H1 (cell line): ENCODE data around the gene SCN8A. TPM values are rescaled to one million over a fixed set of nuclear protein-coding genes. Genes with fewer than 3 reads are reported as not detected.

Experiments used
- CTCF ChIA-PET: fragments of 300-600 bp; sonication (Branson Sonifier 250); formaldehyde crosslinking; loops from one replicate; lab custom pipeline; 2021; ENCODE audit not compliant: partially characterized antibody; lab: Charles Lee
- POLR2A ChIA-PET: fragments of 300-600 bp; sonication (Branson Sonifier 250); formaldehyde crosslinking; loops from one replicate; lab custom pipeline; 2021; ENCODE audit warnings: inconsistent platforms; ENCODE audit not compliant: partially characterized antibody; lab: Charles Lee
- DNase-seq, 2 experiments: peaks; one replicate each; pipeline versions ENCODE4 v3.0.0 to v3.0.0-alpha.2; 2010 to 2022; ENCODE audit warnings: low spot score in 2 of 2, low read depth in 1 of 2, mixed read lengths in 1 of 2
- FAIRE-seq: peaks from 2 replicates; lab custom pipeline; 2011; peaks lifted over from hg19 to GRCh38; lab: Jason Lieb, UNC
- H2AFZ ChIP-seq: 2 replicates; pipeline ENCODE4 v1.8.1; 2012; ENCODE audit warnings: low read length, inconsistent platforms
- H2AK5ac ChIP-seq: 2 replicates; pipeline ENCODE4 v1.6.1; 2013; ENCODE audit warnings: low read depth, low read length
- H2BK120ac ChIP-seq: replicated peaks from 2 replicates; pipeline ENCODE3; 2013; ENCODE audit warnings: low read depth, low read length, inconsistent platforms
- H2BK12ac ChIP-seq: 2 replicates; pipeline ENCODE4 v1.6.1; 2013; ENCODE audit warnings: low read depth, low read length
- H2BK15ac ChIP-seq: 2 replicates; pipeline ENCODE4 v1.6.1; 2013; ENCODE audit warnings: low read length
- H2BK20ac ChIP-seq: 2 replicates; pipeline ENCODE4 v1.6.1; 2013; ENCODE audit warnings: low read length
- H2BK5ac ChIP-seq: 2 replicates; pipeline ENCODE4 v1.6.1; 2013; ENCODE audit warnings: low read depth, low read length
- H3K14ac ChIP-seq: 2 replicates; pipeline ENCODE4 v1.6.1; 2013; ENCODE audit warnings: inconsistent platforms; ENCODE audit not compliant: insufficient read length
- H3K18ac ChIP-seq: 2 replicates; pipeline ENCODE4 v1.6.1; 2013; ENCODE audit warnings: low read length; ENCODE audit errors: extremely low read depth
- H3K23ac ChIP-seq: 2 replicates; pipeline ENCODE4 v1.6.1; 2013; ENCODE audit warnings: inconsistent platforms; ENCODE audit not compliant: insufficient read length
- H3K23me2 ChIP-seq: 2 replicates; pipeline ENCODE4 v1.6.1; 2013; ENCODE audit warnings: low read depth, low read length
- H3K27ac ChIP-seq: 2 replicates; pipeline ENCODE4 v1.6.1; 2011; ENCODE audit warnings: low read depth, low read length, inconsistent platforms
- H3K27me3 ChIP-seq, 4 experiments: replicated peaks in 1 of 4; 1 replicate in 1 of 4; 2 replicates in 3 of 4; pipeline versions ENCODE4 v1.6.1 to v1.8.1; 2011 to 2013; ENCODE audit warnings: low read length in 3 of 4, mild to moderate bottlenecking in 3 of 4, inconsistent platforms in 2 of 4, mixed read lengths in 2 of 4, moderate library complexity in 1 of 4; ENCODE audit not compliant: control insufficient read depth in 3 of 4, insufficient read depth in 3 of 4; ENCODE audit errors: extremely low read depth in 1 of 4
- H3K36me3 ChIP-seq, 4 experiments: 2 replicates each; pipeline versions ENCODE4 v1.6.1 to v1.8.1; 2011 to 2013; ENCODE audit warnings: mild to moderate bottlenecking in 4 of 4, low read length in 3 of 4, moderate library complexity in 2 of 4, control low read depth in 1 of 4, inconsistent platforms in 1 of 4; ENCODE audit not compliant: insufficient read depth in 4 of 4, control insufficient read depth in 2 of 4
- H3K4ac ChIP-seq: replicated peaks from 2 replicates; pipeline ENCODE3; 2013; ENCODE audit warnings: low read length, low read depth, mixed read lengths, inconsistent platforms; ENCODE audit not compliant: insufficient read length
- H3K4me1 ChIP-seq, 4 experiments: replicated peaks in 1 of 4; 1 replicate in 1 of 4; 2 replicates in 3 of 4; pipeline versions ENCODE4 v1.6.1 to v1.8.1; 2011 to 2013; ENCODE audit warnings: low read length in 3 of 4, inconsistent platforms in 2 of 4, mixed read lengths in 1 of 4; ENCODE audit not compliant: insufficient read depth in 4 of 4, control insufficient read depth in 3 of 4
- H3K4me2 ChIP-seq, 2 experiments: 2 replicates each; pipeline versions ENCODE4 v1.6.1 to v1.8.1; 2011 to 2013; ENCODE audit warnings: low read depth in 2 of 2, low read length in 2 of 2, control low read depth in 1 of 2, inconsistent platforms in 1 of 2, mild to moderate bottlenecking in 1 of 2; ENCODE audit not compliant: insufficient read depth in 1 of 2
- H3K4me3 ChIP-seq, 4 experiments: fragments of 200-600, 300-600 bp in 1 of 4; sonication (generic), shearing (Covaris generic), sonication (Bioruptor Twin) in 1 of 4; 2 replicates each; pipeline versions ENCODE4 v1.5.1 to v1.8.1; 2011 to 2016; ENCODE audit warnings: low read length in 4 of 4, low read depth in 3 of 4, control low read depth in 2 of 4, inconsistent platforms in 2 of 4, mild to moderate bottlenecking in 2 of 4, mixed read lengths in 1 of 4, moderate library complexity in 1 of 4; ENCODE audit not compliant: insufficient read depth in 2 of 4; ENCODE audit errors: extremely low read depth in 1 of 4
- H3K56ac ChIP-seq: replicated peaks from 2 replicates; pipeline ENCODE3; 2013; ENCODE audit warnings: low read depth, mild to moderate bottlenecking, mixed read lengths, low read length, inconsistent platforms; ENCODE audit not compliant: insufficient read length
- H3K79me1 ChIP-seq: 2 replicates; pipeline ENCODE4 v1.6.1; 2013; ENCODE audit warnings: low read depth, low read length, control low read depth
- H3K79me2 ChIP-seq, 2 experiments: 2 replicates each; pipeline versions ENCODE4 v1.6.1 to v1.8.1; 2012 to 2013; ENCODE audit warnings: low read length in 2 of 2, mild to moderate bottlenecking in 2 of 2, inconsistent platforms in 1 of 2; ENCODE audit not compliant: insufficient read depth in 2 of 2, control insufficient read depth in 1 of 2
- H3K9ac ChIP-seq, 4 experiments: replicated peaks in 1 of 4; 1 replicate in 1 of 4; 2 replicates in 3 of 4; pipeline versions ENCODE4 v1.6.1 to v1.8.1; 2011 to 2013; ENCODE audit warnings: low read depth in 3 of 4, low read length in 3 of 4, control low read depth in 2 of 4, mild to moderate bottlenecking in 2 of 4, moderate library complexity in 2 of 4, inconsistent platforms in 1 of 4; ENCODE audit errors: extremely low read depth in 1 of 4
- H3K9me3 ChIP-seq, 2 experiments: 2 replicates each; pipeline versions ENCODE4 v1.6.1 to v1.8.1; 2012 to 2013; ENCODE audit warnings: mild to moderate bottlenecking in 2 of 2, moderate library complexity in 2 of 2, control low read depth in 1 of 2, inconsistent platforms in 1 of 2, low read depth in 1 of 2, low read length in 1 of 2, mixed read lengths in 1 of 2; ENCODE audit not compliant: insufficient read depth in 2 of 2
- H4K20me1 ChIP-seq, 2 experiments: replicated peaks in 1 of 2; 2 replicates each; pipeline versions ENCODE3 to v1.8.1; 2011 to 2013; ENCODE audit warnings: inconsistent platforms in 2 of 2, low read length in 2 of 2, mild to moderate bottlenecking in 1 of 2; ENCODE audit not compliant: insufficient read depth in 2 of 2, control insufficient read depth in 1 of 2
- H4K5ac ChIP-seq: 2 replicates; pipeline ENCODE4 v1.6.1; 2013; ENCODE audit warnings: low read length, low read depth, mixed read lengths, inconsistent platforms; ENCODE audit not compliant: insufficient read length
- H4K8ac ChIP-seq: 2 replicates; pipeline ENCODE4 v1.8.0; 2013; ENCODE audit warnings: mild to moderate bottlenecking, moderate library complexity, low read length, inconsistent platforms; ENCODE audit not compliant: insufficient read depth; ENCODE audit errors: extremely low read depth
- H4K91ac ChIP-seq: replicated peaks from 2 replicates; pipeline ENCODE3; 2013; ENCODE audit warnings: low read length, mixed read lengths, inconsistent platforms; ENCODE audit not compliant: insufficient read length
- ATF3 ChIP-seq: IDR thresholded peaks from 2 replicates; pipeline ENCODE4 v1.6.1; 2011; ENCODE audit warnings: low read depth, mild to moderate bottlenecking, low read length; ENCODE audit not compliant: insufficient read depth
- JUN ChIP-seq: IDR thresholded peaks from 2 replicates; pipeline ENCODE4 v1.6.1; 2011; ENCODE audit warnings: low read depth, mild to moderate bottlenecking, improper control_type of control experiment, low read length
- WGBS, 2 experiments: shearing (Covaris generic) in 1 of 2; methylation state at CpG; one replicate each; pipeline versions ENCODE4 v1.1.6 to v1.1.7; 2013 to 2015; ENCODE audit warnings: low lambda C conversion rate in 2 of 2, mixed read lengths in 2 of 2, inconsistent platforms in 1 of 2, low coverage in 1 of 2, missing lambda C conversion rate in 1 of 2; ENCODE audit not compliant: insufficient replicate concordance in 2 of 2, insufficient coverage in 1 of 2, insufficient read length in 1 of 2; ENCODE audit errors: extremely low coverage in 1 of 2, missing lambda C conversion rate in 1 of 2; 5-methylcytosine and 5-hydroxymethylcytosine counted together
- polyA plus RNA-seq, 7 experiments: library from polyadenylated mRNA; depleted of rRNA in 3 of 7; stranded (reverse) in 5 of 7; unstranded in 2 of 7; fragments of >200 nt in 5 of 7; fragments of 200-250 nt in 2 of 7; gene quantifications; 1 replicate in 5 of 7; 2 replicates in 1 of 7; 4 replicates in 1 of 7; pipeline versions ENCODE4 v1.2.1 to v1.2.3, GENCODE V29; 2011 to 2013; ENCODE audit warnings: missing spikeins in 2 of 7, mixed read lengths in 2 of 7
- total RNA-seq: library from RNA; stranded (reverse); fragmentation: NEBNext Ultra II Directional; extraction: Animal tissue kit (Norgen Biotek cat#: 25700); gene quantifications from 2 replicates; pipeline ENCODE4 v1.2.1, GENCODE V29; 2021

Gene SCN8A
- total and polyA plus RNA-seq, 2 of the 8 experiments (the other 6 are each of a cell fraction or from before 2014, with no cell fraction given), result 6.3 to 10.7 TPM

GRCh38 chr12:51589060-51589459 is 2.0 kb upstream of the SCN8A start:
- ChIA-PET CTCF (interaction anchor here (0.6 to 2.0 kb wide), 5 partner anchors 50 to 295 kb away, joined by 3 to 7 read pairs (median 5); no protein-coding TSS in a partner anchor), POLR2A (no interaction called here)
- Histone ChIP-seq H3K23me2 (peaks cover 10% of the 10 kb centered on the region), H2BK15ac (no peak overlapping the region), H3K23ac (no peak overlapping the region), H3K79me2 (peaks cover 0 to 21% of the 10 kb centered on the region in 2 experiments; a peak in 2 of 4 replicates), H2BK120ac (no peak overlapping the region), H3K56ac (no peak overlapping the region), H2BK20ac (no peak overlapping the region), H3K9ac (no peak overlapping the region), H3K79me1 (peaks cover 10% of the 10 kb centered on the region; the same call in 1 of the 2 replicates), H4K91ac (no peak overlapping the region), H4K8ac (no peak overlapping the region), H3K4me2 (no peak overlapping the region), H2AFZ (no peak overlapping the region), H3K27ac (no peak overlapping the region), H3K14ac (no peak overlapping the region), H3K9me3 (no peaks in the 10 kb centered on the region), H3K18ac (no peak overlapping the region), H4K20me1 (peaks cover 6 to 12% of the 10 kb centered on the region in 2 experiments), H4K5ac (no peak overlapping the region), H3K4ac (no peak overlapping the region), H2BK5ac (no peak overlapping the region), H2AK5ac (no peak overlapping the region), H2BK12ac (no peak overlapping the region), H3K36me3 (no peaks in the 10 kb centered on the region), H3K4me3 (no peak overlapping the region), H3K27me3 (peaks cover 0 to 7% (median 3%) of the 10 kb centered on the region in 4 experiments; a peak in 2 of 7 replicates), H3K4me1 (peaks cover 1 to 9% (median 4%) of the 10 kb centered on the region in 4 experiments; a peak in 5 of 7 replicates)
- no peak for TF ChIP-seq ATF3
- no peak for TF ChIP-seq JUN
- DNase-seq, result no peak
- 84% methylated on average over 5 of the region's 5 CpGs; no CpG with 5 or more reads in 1 of the 2 experiments for WGBS, 2 experiments
- no peak for FAIRE-seq
